Spleen (tissue), 11 donors: ENCODE data around the gene TRIM66. TPM values are rescaled to one million over a fixed set of nuclear protein-coding genes. Genes with fewer than 3 reads are reported as not detected.

Source experiments
- DNase-seq: peaks from one replicate; pipeline ENCODE4 v3.0.0-alpha.2; 2020
- H3K27ac ChIP-seq, 8 donors: fragments of 200-600 bp; sonication (generic) in 7 of 8; 1 replicate in 4 of 8; 2 replicates in 4 of 8; pipeline versions ENCODE4 v1.5.0 to v1.8.0; 2016 to 2021; ENCODE audit warnings: inconsistent platforms in 4 of 8, mild to moderate bottlenecking in 4 of 8, moderate library complexity in 1 of 8
- H3K27me3 ChIP-seq, 7 donors: fragments of 200-600 bp; sonication (generic) in 6 of 7; replicated peaks in 1 of 7; 1 replicate in 4 of 7; 2 replicates in 3 of 7; pipeline versions ENCODE4 v1.5.0 to v1.8.0; 2016 to 2021; ENCODE audit warnings: inconsistent platforms in 3 of 7, mild to moderate bottlenecking in 1 of 7
- H3K36me3 ChIP-seq, 6 donors: fragments of 200-600 bp; sonication (generic) in 5 of 6; 1 replicate in 4 of 6; 2 replicates in 2 of 6; pipeline versions ENCODE4 v1.5.0 to v1.8.0; 2016 to 2021; ENCODE audit warnings: inconsistent platforms in 2 of 6
- H3K4me1 ChIP-seq, 6 donors: fragments of 200-600 bp; sonication (generic) in 5 of 6; 1 replicate in 3 of 6; 2 replicates in 3 of 6; pipeline versions ENCODE4 v1.5.0 to v1.8.0; 2016 to 2021; ENCODE audit warnings: inconsistent platforms in 3 of 6
- H3K4me3 ChIP-seq, 8 donors: fragments of 200-600 bp; sonication (generic) in 7 of 8; 1 replicate in 4 of 8; 2 replicates in 4 of 8; pipeline versions ENCODE4 v1.5.0 to v1.8.0; 2016 to 2021; ENCODE audit warnings: inconsistent platforms in 4 of 8, mild to moderate bottlenecking in 4 of 8, moderate library complexity in 2 of 8
- H3K9me3 ChIP-seq, 8 donors: fragments of 200-600 bp; sonication (generic) in 7 of 8; 1 replicate in 4 of 8; 2 replicates in 4 of 8; pipeline versions ENCODE4 v1.5.0 to v1.8.0; 2016 to 2021; ENCODE audit warnings: inconsistent platforms in 4 of 8
- POLR2A ChIP-seq, 3 donors: fragments of 450-650 bp; IDR thresholded peaks; one replicate each; pipeline ENCODE4 v1.5.1; 2017; ENCODE audit warnings: antibody characterized with exemption in 3 of 3, mild to moderate bottlenecking in 1 of 3
- POLR2AphosphoS5 ChIP-seq, 3 donors: sonication (generic); formaldehyde crosslinking; IDR thresholded peaks; one replicate each; pipeline ENCODE4 v1.5.1; 2017; ENCODE audit warnings: antibody characterized with exemption in 3 of 3
- WGBS, 5 donors: extraction: QIAGEN DNeasy Blood & Tissue Kit in 3 of 5; methylation state at CpG; one replicate each; pipeline versions ENCODE4 v1.1.5 to v1.1.7; 2013 to 2018; 5-methylcytosine and 5-hydroxymethylcytosine counted together
- intact Hi-C: fragments of 100-400 bp; cut with DNase I; formaldehyde crosslinking; loops from one replicate; pipeline ENCODE4 v1.15.0; 2023; ENCODE audit warnings: low total_unique reads
- polyA plus RNA-seq, 3 donors: library from polyadenylated mRNA; stranded (reverse); fragments of 200-250 nt; gene quantifications; one replicate each; pipeline ENCODE4 v1.2.1, GENCODE V29; 2013
- total RNA-seq, 7 donors: library from RNA; depleted of rRNA in 3 of 7; stranded (reverse); fragments of >200 nt in 3 of 7; fragmentation: NEBNext Ultra II Directional in 4 of 7; extraction: Animal tissue kit (Norgen Biotek cat#: 25700) in 4 of 7; gene quantifications; one replicate each; pipeline versions ENCODE4 v1.1.0 to v1.2.1, GENCODE V29; 2016 to 2021
- TF ChIP-seq, protein P1 (sequence below), 11 experiments: fragments of 200-600 bp in 7 of 11; fragments of 450-650 bp in 4 of 11; sonication (generic) in 4 of 11; IDR thresholded peaks in 8 of 11; conservative IDR thresholded peaks in 3 of 11; 1 replicate in 7 of 11; 2 replicates in 4 of 11; pipeline versions ENCODE4 v1.4.0 to v1.8.0; 2016 to 2021; ENCODE audit warnings: antibody characterized with exemption in 11 of 11, inconsistent platforms in 4 of 11, mild to moderate bottlenecking in 1 of 11
- donor health status: healthy with polysubstance abuse.
- donor health status: DM: no; HTN: no; CAD: no; lungs with moderate emphysema.
- donor health status: DM: no; HTN: no; CAD: no.
- donor health status: Bipolar disorder and iron deficiency.
- donor health status: healthy.
- donor health status: DM: no; HTN: no; CAD: no.
- donor health status: DM: yes; HTN: yes; CAD: no.

TRIM66 gene
- total and polyA plus RNA-seq, 10 donors: 0.86 to 22.8 (median 10.3) TPM

DNA sequence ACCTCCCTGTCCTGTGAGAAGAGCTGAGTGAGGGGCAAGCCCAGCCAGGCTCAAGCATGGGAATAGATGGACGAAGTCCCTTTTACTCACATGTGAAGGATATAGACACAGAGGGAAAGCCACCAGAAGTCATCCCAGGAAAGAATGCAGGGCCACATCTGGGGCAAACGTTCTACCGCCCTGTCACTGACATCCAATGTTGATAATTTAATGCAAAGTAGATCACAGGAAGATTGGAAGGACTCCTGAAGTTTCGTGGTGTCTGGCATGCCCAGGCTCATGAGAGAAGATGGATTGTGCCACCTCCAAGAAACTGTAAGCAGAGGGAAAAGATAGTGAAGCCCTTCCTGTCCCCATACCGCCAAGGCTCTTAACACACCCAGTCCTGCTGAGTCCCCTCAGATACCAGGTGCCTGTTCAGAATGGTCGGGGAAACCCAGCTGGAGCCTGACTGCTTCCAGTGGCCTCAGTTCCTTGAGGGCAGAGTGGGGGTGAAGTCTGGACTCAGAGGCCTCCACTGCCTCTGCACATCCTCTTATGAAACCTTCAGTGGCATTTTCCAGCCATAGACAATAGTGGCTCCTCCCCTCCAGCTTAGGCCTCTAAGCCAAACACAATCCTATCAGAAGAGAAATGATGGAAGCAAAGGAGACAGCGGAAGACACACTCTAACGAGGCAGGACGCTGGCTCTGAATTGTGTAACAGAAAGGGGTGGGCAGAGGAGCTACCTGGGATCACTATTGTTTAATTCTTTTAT, 80.9 kb downstream of the TRIM66 start:
- no peak overlapping the region for H3K27ac ChIP-seq
- no peaks in the 10 kb centered on the region for H3K9me3 ChIP-seq
- no peak overlapping the region for H3K4me3 ChIP-seq
- DNase-seq: no peak
- H3K4me1 ChIP-seq: no peaks in the 10 kb centered on the region
- H3K36me3 ChIP-seq: no peaks in the 10 kb centered on the region
- WGBS, 5 donors: 80 to 86% (median 81%) methylated on average over 9 of the region's 9 CpGs
- intact Hi-C loops: no loop called here
- peaks cover 0 to 14% (median 0%) of the 10 kb centered on the region in 7 donors for H3K27me3 ChIP-seq
- no peak for TF ChIP-seq POLR2A (IDR thresholded peaks at IDR 0.05)
- TF ChIP-seq, protein P1, sequence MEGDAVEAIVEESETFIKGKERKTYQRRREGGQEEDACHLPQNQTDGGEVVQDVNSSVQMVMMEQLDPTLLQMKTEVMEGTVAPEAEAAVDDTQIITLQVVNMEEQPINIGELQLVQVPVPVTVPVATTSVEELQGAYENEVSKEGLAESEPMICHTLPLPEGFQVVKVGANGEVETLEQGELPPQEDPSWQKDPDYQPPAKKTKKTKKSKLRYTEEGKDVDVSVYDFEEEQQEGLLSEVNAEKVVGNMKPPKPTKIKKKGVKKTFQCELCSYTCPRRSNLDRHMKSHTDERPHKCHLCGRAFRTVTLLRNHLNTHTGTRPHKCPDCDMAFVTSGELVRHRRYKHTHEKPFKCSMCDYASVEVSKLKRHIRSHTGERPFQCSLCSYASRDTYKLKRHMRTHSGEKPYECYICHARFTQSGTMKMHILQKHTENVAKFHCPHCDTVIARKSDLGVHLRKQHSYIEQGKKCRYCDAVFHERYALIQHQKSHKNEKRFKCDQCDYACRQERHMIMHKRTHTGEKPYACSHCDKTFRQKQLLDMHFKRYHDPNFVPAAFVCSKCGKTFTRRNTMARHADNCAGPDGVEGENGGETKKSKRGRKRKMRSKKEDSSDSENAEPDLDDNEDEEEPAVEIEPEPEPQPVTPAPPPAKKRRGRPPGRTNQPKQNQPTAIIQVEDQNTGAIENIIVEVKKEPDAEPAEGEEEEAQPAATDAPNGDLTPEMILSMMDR (IDR thresholded peaks at IDR 0.05 in 8 of 11, conservative IDR thresholded peaks at IDR 0.05 in 3 of 11): no peak

DNA sequence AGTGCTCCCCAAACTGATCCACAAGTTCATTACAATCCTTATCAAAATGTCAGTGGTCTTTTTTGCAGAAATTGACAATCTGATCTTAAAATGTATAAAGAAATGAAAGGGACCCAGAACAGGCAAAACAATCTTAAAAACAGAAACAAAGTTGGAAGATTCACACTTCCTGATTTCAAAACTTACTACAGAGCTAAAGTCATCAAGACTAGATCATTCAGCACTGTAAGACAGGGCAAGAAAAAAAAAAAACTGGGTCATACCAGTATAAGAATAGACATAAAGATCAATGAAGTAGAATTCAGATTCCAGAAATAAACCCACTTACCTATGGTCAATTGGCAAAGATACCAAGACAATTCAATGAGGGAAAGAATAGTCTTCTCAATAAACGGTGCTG, 84.0 kb downstream of the TRIM66 start:
- no peak overlapping the region for H3K4me3 ChIP-seq
- H3K36me3 ChIP-seq: no peaks in the 10 kb centered on the region
- H3K27me3 ChIP-seq: peaks cover 0 to 15% (median 10%) of the 10 kb centered on the region in 7 donors
- DNase-seq: no peak
- no peaks in the 10 kb centered on the region for H3K9me3 ChIP-seq
- intact Hi-C loops: no loop called here
- 88 to 96% (median 93%) methylated on average over 1 of the region's 1 CpG for WGBS, 5 donors
- no peak overlapping the region for H3K27ac ChIP-seq
- TF ChIP-seq, protein P1 (IDR thresholded peaks at IDR 0.05 in 8 of 11, conservative IDR thresholded peaks at IDR 0.05 in 3 of 11): no peak
- TF ChIP-seq POLR2AphosphoS5 (IDR thresholded peaks at IDR 0.05): no peak
- TF ChIP-seq POLR2A (IDR thresholded peaks at IDR 0.05): no peak
- H3K4me1 ChIP-seq: peaks cover 0 to 13% (median 12%) of the 10 kb centered on the region in 6 donors

DNA sequence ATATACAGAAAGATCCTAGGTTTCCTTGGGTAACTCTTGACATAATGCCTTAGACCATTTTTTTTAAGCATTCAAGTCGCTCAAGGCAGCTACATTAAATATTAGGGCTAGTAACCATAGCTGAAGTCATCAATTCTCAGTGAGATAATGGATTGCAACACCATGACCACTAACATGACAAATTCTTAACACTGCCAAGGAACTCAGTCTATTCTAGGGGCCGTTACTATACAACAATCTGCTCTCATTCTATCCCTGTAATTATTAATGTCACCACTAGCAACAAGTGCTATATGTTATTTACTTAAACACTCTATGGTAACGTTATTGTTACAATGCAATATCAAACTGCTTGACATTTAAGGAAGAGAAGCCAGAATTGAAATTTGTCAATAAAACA, 85.3 kb downstream of the TRIM66 start:
- no peaks in the 10 kb centered on the region for H3K36me3 ChIP-seq
- TF ChIP-seq POLR2AphosphoS5 (IDR thresholded peaks at IDR 0.05) (no peak), POLR2A (IDR thresholded peaks at IDR 0.05) (no peak)
- TF ChIP-seq, protein P1 (IDR thresholded peaks at IDR 0.05 in 8 of 11, conservative IDR thresholded peaks at IDR 0.05 in 3 of 11): no peak
- DNase-seq: no peak
- WGBS, 5 donors: 65 to 78% (median 76%) methylated on average over 3 of the region's 3 CpGs
- H3K4me3 ChIP-seq: no peak overlapping the region
- H3K27me3 ChIP-seq: peaks cover 0 to 16% (median 12%) of the 10 kb centered on the region in 7 donors
- no peak overlapping the region for H3K27ac ChIP-seq
- H3K4me1 ChIP-seq: peaks cover 0 to 17% (median 14%) of the 10 kb centered on the region in 6 donors
- intact Hi-C loops: no loop called here
- no peaks in the 10 kb centered on the region for H3K9me3 ChIP-seq

DNA sequence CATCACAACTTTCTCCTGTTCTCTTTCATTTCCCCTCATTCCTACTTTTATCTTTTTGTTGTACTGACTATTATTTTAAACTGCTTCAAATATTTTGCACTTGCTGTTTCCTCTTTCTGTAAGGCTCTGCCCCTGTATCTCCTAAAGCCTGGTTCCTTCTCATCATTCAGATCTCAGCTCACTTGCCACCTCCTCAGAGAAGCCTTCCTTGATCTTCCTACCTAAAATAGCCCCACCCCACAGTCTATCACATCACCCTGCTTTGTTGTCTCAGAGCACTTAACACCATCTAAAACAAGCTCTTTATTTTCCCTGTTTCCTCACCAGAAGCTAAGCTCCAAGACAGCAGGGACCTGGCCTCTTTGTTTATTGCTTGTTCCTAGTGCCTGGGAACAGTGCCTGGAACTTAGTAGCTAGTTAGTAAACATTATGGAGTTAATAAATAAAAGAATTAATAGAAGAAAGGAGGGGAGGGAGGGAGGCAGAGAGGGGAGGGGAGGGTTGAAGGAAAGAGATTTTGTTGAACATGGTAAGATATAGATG, 85.9 kb downstream of the TRIM66 start:
- Histone ChIP-seq H3K36me3 (no peaks in the 10 kb centered on the region), H3K9me3 (no peaks in the 10 kb centered on the region), H3K27ac (no peak overlapping the region), H3K4me1 (peaks cover 0 to 17% (median 14%) of the 10 kb centered on the region in 6 donors), H3K27me3 (peaks cover 0 to 16% (median 12%) of the 10 kb centered on the region in 7 donors), H3K4me3 (no peak overlapping the region)
- TF ChIP-seq, protein P1 (IDR thresholded peaks at IDR 0.05 in 8 of 11, conservative IDR thresholded peaks at IDR 0.05 in 3 of 11): no peak
- TF ChIP-seq POLR2A (IDR thresholded peaks at IDR 0.05) (no peak), POLR2AphosphoS5 (IDR thresholded peaks at IDR 0.05) (no peak)
- intact Hi-C loops: no loop called here
- DNase-seq: no peak
